ENCODE data around the gene NSRP1. TPM values are rescaled to one million over a fixed set of nuclear protein-coding genes. Genes with fewer than 3 reads are reported as not detected.

The NSRP1 gene
- total and polyA plus RNA-seq, 2 of the 13 experiments (the other 11 are each of a cell fraction or from before 2014, with no cell fraction given): 7.0 to 14.3 TPM

GRCh38 chr17:30130121-30130520 is 13.5 kb downstream of the NSRP1 start:
- Histone ChIP-seq H3K4me3 (replicated peaks in 1 of 3; ENCODE audit: insufficient read depth in 1 of 3, low read depth in 2 of 3, low read length in 3 of 3) (no peak overlapping the region), H3K27me3 (ENCODE audit: control insufficient read depth in 1 of 2, insufficient read depth in 2 of 2, low read length in 2 of 2) (no peaks in the 10 kb centered on the region), H3K4me2 (ENCODE audit: low read depth, low read length) (no peak overlapping the region), H3K9me3 (ENCODE audit: low read length) (no peaks in the 10 kb centered on the region), H3K27ac (ENCODE audit: extremely low read length, insufficient read depth, low read length) (no peak overlapping the region), H4K20me1 (ENCODE audit: insufficient read depth, low read length) (peaks cover 2% of the 10 kb centered on the region; the same call in 1 of the 2 replicates), H3K9ac (ENCODE audit: insufficient read depth, low read depth, low read length) (no peak overlapping the region), H3K79me2 (ENCODE audit: insufficient read depth, low read length) (peaks cover 19% of the 10 kb centered on the region), H3K4me1 (ENCODE audit: insufficient read depth, low read length) (peaks cover 5% of the 10 kb centered on the region; the same call in 1 of the 2 replicates), H2AFZ (ENCODE audit: low read length) (no peak overlapping the region), H3K36me3 (replicated peaks in 1 of 2; ENCODE audit: control insufficient read depth in 1 of 2, insufficient read depth in 2 of 2, low read length in 2 of 2) (peaks cover 5 to 16% of the 10 kb centered on the region in 2 experiments; a peak in 4 of 5 replicates)
- BruUV-seq (replicated peaks): no TSS peak
- in situ Hi-C loops (cut with HindIII; ENCODE audit: extremely low pct_ligation_motif_present, low pct_unique_long_range_greater_than_20kb) (no loop called here), intact Hi-C loops (cut with micrococcal nuclease; ENCODE audit: unreplicated experiment) (no loop called here)
- FAIRE-seq (no peak), DNase-seq (ENCODE audit: low spot score) (no peak), ATAC-seq (no peak)
- POLR2A ChIA-PET: no interaction called here
- WGBS (ENCODE audit: low lambda C conversion rate): 86% methylated on average over 1 of the region's 1 CpG
- TF ChIP-seq EHMT2 (IDR thresholded peaks at IDR 0.05; ENCODE audit: borderline replicate concordance, low read depth, low read length) (no peak), ZNF383 (CRISPR knock-in tag; IDR thresholded peaks at IDR 0.05; ENCODE audit: borderline replicate concordance) (no peak), ZNF564 (CRISPR knock-in tag; IDR thresholded peaks at IDR 0.05) (no peak), HOXA9 (CRISPR knock-in tag; IDR thresholded peaks at IDR 0.05; ENCODE audit: borderline replicate concordance) (no peak), ZNF530 (CRISPR knock-in tag; IDR thresholded peaks at IDR 0.05; ENCODE audit: low read depth) (no peak), DMTF1 (CRISPR knock-in tag; IDR thresholded peaks at IDR 0.05) (no peak), DPF2 (CRISPR knock-in tag; IDR thresholded peaks at IDR 0.05; ENCODE audit: borderline replicate concordance, low read depth) (no peak), GATAD2A (CRISPR knock-in tag; IDR thresholded peaks at IDR 0.05) (no peak), E2F5 (CRISPR knock-in tag; conservative IDR thresholded peaks at IDR 0.05) (no peak), KLF13 (CRISPR knock-in tag; IDR thresholded peaks at IDR 0.05) (no peak), ZNF333 (CRISPR knock-in tag; IDR thresholded peaks at IDR 0.05; ENCODE audit: borderline replicate concordance) (no peak)
- TF ChIP-seq, protein P1, sequence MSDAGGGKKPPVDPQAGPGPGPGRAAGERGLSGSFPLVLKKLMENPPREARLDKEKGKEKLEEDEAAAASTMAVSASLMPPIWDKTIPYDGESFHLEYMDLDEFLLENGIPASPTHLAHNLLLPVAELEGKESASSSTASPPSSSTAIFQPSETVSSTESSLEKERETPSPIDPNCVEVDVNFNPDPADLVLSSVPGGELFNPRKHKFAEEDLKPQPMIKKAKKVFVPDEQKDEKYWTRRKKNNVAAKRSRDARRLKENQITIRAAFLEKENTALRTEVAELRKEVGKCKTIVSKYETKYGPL (CRISPR knock-in tag; IDR thresholded peaks at IDR 0.05): no peak
- CTCF ChIA-PET (ENCODE audit: low intra/inter-chr PET ratio, low total read pairs): no interaction called here

Measured in HepG2 (cell line).